HG02588 (cell line): ENCODE data around the gene SST.

Experiments
- ATAC-seq: cut with Tn5 transposase; IDR thresholded peaks from one replicate; pipeline ENCODE4 v1.9.1; 2021; ENCODE audit warnings: mild to moderate bottlenecking, moderate library complexity; ENCODE audit not compliant: unreplicated experiment

SST gene

GRCh38 chr3:187636528-187636927 lies 33.7 kb downstream of the SST start:
- no peak for ATAC-seq

- ATAC-seq = no peak
Measured at GRCh38 chr3:187630404-187630803, 39.8 kb downstream of the SST start.

GRCh38 chr3:187629711-187630110 lies 40.5 kb downstream of the SST start:
- ATAC-seq = no peak

- no peak for ATAC-seq
Measured at GRCh38 chr3:187628169-187628568, 42.0 kb downstream of the SST start.

GRCh38 chr3:187626581-187626980 lies 43.6 kb downstream of the SST start:
- no peak for ATAC-seq

- ATAC-seq = no peak
Measured at GRCh38 chr3:187624588-187624987, 45.6 kb downstream of the SST start.

GRCh38 chr3:187623285-187623814 lies 46.8 kb downstream of the SST start:
- peak; percentile 85 for ATAC-seq

GRCh38 chr3:187621881-187622280 lies 48.3 kb downstream of the SST start:
- no peak for ATAC-seq

GRCh38 chr3:187619461-187619860 lies 50.7 kb downstream of the SST start:
- ATAC-seq = no peak
